ENCODE results near the gene KIF18B. TPM values are rescaled to one million over a fixed set of nuclear protein-coding genes. Genes with fewer than 3 reads are reported as not detected.

KIF18B gene
- total and polyA plus RNA-seq, 5 donors from 2014 or later, result 0.19 to 0.60 (median 0.37) TPM; not detected in 1

- H3K4me3 Mint-ChIP-seq, result no peak overlapping the region
- peaks cover 81% of the 10 kb centered on the region for H3K36me3 ChIP-seq (ENCODE audit: control insufficient read depth, insufficient read depth, low read length)
- no peak for ATAC-seq (ENCODE audit: low read depth in 2 of 2)
- H3K27ac Mint-ChIP-seq, result no peak overlapping the region
- H3K27ac ChIP-seq (ENCODE audit: insufficient read depth, low read length, poor library complexity, severe bottlenecking), result no peak overlapping the region
- H3K9me3 Mint-ChIP-seq, result no peaks in the 10 kb centered on the region
- H3K4me3 ChIP-seq (ENCODE audit: low read depth, low read length), result no peak overlapping the region
- peaks cover 0 to 5% (median 1%) of the 10 kb centered on the region in 4 donors for H3K4me1 Mint-ChIP-seq
- H3K27me3 ChIP-seq (ENCODE audit: control insufficient read depth, insufficient read depth, low read length), result no peaks in the 10 kb centered on the region
- peaks cover 52% of the 10 kb centered on the region for H3K36me3 Mint-ChIP-seq
- peak in 2 of 3 donors; percentile 26 to 40 for DNase-seq
- H3K9me3 ChIP-seq (ENCODE audit: control insufficient read depth in 2 of 2, low read length in 2 of 2), result no peaks in the 10 kb centered on the region
- no peaks in the 10 kb centered on the region for H3K4me1 ChIP-seq (ENCODE audit: control insufficient read depth, insufficient read depth, low read length, poor library complexity, severe bottlenecking)
- no peaks in the 10 kb centered on the region for H3K27me3 Mint-ChIP-seq
Measured at GRCh38 chr17:44878627-44879221, 68.8 kb downstream of the KIF18B start.

- H3K9me3 Mint-ChIP-seq, result no peaks in the 10 kb centered on the region
- peaks cover 40% of the 10 kb centered on the region for H3K36me3 Mint-ChIP-seq
Measured at GRCh38 chr17:44877121-44877520, 70.5 kb downstream of the KIF18B start.

GRCh38 chr17:44875761-44876160, 71.8 kb downstream of the KIF18B start:
- H3K4me1 Mint-ChIP-seq, result peaks cover 0 to 5% (median 1%) of the 10 kb centered on the region in 4 donors
- no peak for ATAC-seq (ENCODE audit: low read depth in 2 of 2)

More at GRCh38 chr17:44877121-44877520, 70.5 kb downstream of the KIF18B start:
- no peaks in the 10 kb centered on the region for H3K27me3 Mint-ChIP-seq
- H3K27ac Mint-ChIP-seq, result no peak overlapping the region
- Histone ChIP-seq H3K27me3 (ENCODE audit: control insufficient read depth, insufficient read depth, low read length) (no peaks in the 10 kb centered on the region), H3K36me3 (ENCODE audit: control insufficient read depth, insufficient read depth, low read length) (peaks cover 81% of the 10 kb centered on the region), H3K4me3 (ENCODE audit: low read depth, low read length) (no peak overlapping the region), H3K4me1 (ENCODE audit: control insufficient read depth, insufficient read depth, low read length, poor library complexity, severe bottlenecking) (no peaks in the 10 kb centered on the region), H3K27ac (ENCODE audit: insufficient read depth, low read length, poor library complexity, severe bottlenecking) (no peak overlapping the region), H3K9me3 (ENCODE audit: control insufficient read depth in 2 of 2, low read length in 2 of 2) (no peaks in the 10 kb centered on the region)
- H3K4me1 Mint-ChIP-seq, result peaks cover 0 to 5% (median 1%) of the 10 kb centered on the region in 4 donors
- DNase-seq (no peak), ATAC-seq (ENCODE audit: low read depth in 2 of 2) (no peak)
- no peak overlapping the region for H3K4me3 Mint-ChIP-seq

More at GRCh38 chr17:44875761-44876160, 71.8 kb downstream of the KIF18B start:
- Histone ChIP-seq H3K4me1 (ENCODE audit: control insufficient read depth, insufficient read depth, low read length, poor library complexity, severe bottlenecking) (no peaks in the 10 kb centered on the region), H3K27me3 (ENCODE audit: control insufficient read depth, insufficient read depth, low read length) (no peaks in the 10 kb centered on the region), H3K36me3 (ENCODE audit: control insufficient read depth, insufficient read depth, low read length) (peaks cover 77% of the 10 kb centered on the region), H3K27ac (ENCODE audit: insufficient read depth, low read length, poor library complexity, severe bottlenecking) (no peak overlapping the region), H3K4me3 (ENCODE audit: low read depth, low read length) (no peak overlapping the region), H3K9me3 (ENCODE audit: control insufficient read depth in 2 of 2, low read length in 2 of 2) (no peaks in the 10 kb centered on the region)
- DNase-seq, result no peak
- peaks cover 44% of the 10 kb centered on the region for H3K36me3 Mint-ChIP-seq
- H3K27ac Mint-ChIP-seq, result no peak overlapping the region
- no peaks in the 10 kb centered on the region for H3K27me3 Mint-ChIP-seq
- no peak overlapping the region for H3K4me3 Mint-ChIP-seq
- H3K9me3 Mint-ChIP-seq, result no peaks in the 10 kb centered on the region

Other genes starting within 250 kb of the KIF18B start
- gene DBF4B, start 239.1 kb downstream of the KIF18B start, total RNA-seq, result 5.0 TPM
- gene DBF4B, start 239.1 kb downstream of the KIF18B start, polyA plus RNA-seq, result 1 to 10 TPM in 2 of 4 donors, under 1 TPM in 2; 0.25 to 2.2 (median 0.85) TPM
- gene ADAM11, start 188.8 kb downstream of the KIF18B start, total RNA-seq, result 0.35 TPM
- gene ADAM11, start 188.8 kb downstream of the KIF18B start, polyA plus RNA-seq, result under 1 TPM in 2 of 4 donors, not detected in 2; 0.15 to 0.24 TPM
- gene GJC1, start 117.5 kb downstream of the KIF18B start, total RNA-seq, result not detected
- gene GJC1, start 117.5 kb downstream of the KIF18B start, polyA plus RNA-seq, result not detected
- not detected for gene HIGD1B, start 99.9 kb downstream of the KIF18B start, total RNA-seq
- not detected for gene HIGD1B, start 99.9 kb downstream of the KIF18B start, polyA plus RNA-seq
- 111 TPM for gene EFTUD2, start 48.3 kb downstream of the KIF18B start, total RNA-seq
- gene EFTUD2, start 48.3 kb downstream of the KIF18B start, polyA plus RNA-seq, result 10 to 100 TPM; 58.8 to 86.7 (median 73.5) TPM
- gene GFAP, start 32.3 kb downstream of the KIF18B start, total RNA-seq, result not detected
- gene GFAP, start 32.3 kb downstream of the KIF18B start, polyA plus RNA-seq, result not detected
- gene C1QL1, start 20.5 kb upstream of the KIF18B start, total RNA-seq, result not detected
- gene C1QL1, start 20.5 kb upstream of the KIF18B start, polyA plus RNA-seq, result not detected
- gene DCAKD, start 103.9 kb upstream of the KIF18B start, total RNA-seq, result 20.7 TPM
- gene DCAKD, start 103.9 kb upstream of the KIF18B start, polyA plus RNA-seq, result 10 to 100 TPM in 3 of 4 donors, 1 to 10 TPM in 1; 10.0 to 15.2 (median 13.5) TPM
- 87.2 TPM for gene NMT1, start 113.5 kb upstream of the KIF18B start, total RNA-seq
- gene NMT1, start 113.5 kb upstream of the KIF18B start, polyA plus RNA-seq, result 10 to 100 TPM; 34.6 to 72.0 (median 53.8) TPM
- 5.5 TPM for gene PLCD3, start 184.7 kb upstream of the KIF18B start, total RNA-seq
- gene PLCD3, start 184.7 kb upstream of the KIF18B start, polyA plus RNA-seq, result 1 to 10 TPM in 1 of 4 donors, under 1 TPM in 3; 0.15 to 1.5 (median 0.42) TPM
- gene ACBD4, start 187.9 kb upstream of the KIF18B start, total RNA-seq, result 23.6 TPM
- gene ACBD4, start 187.9 kb upstream of the KIF18B start, polyA plus RNA-seq, result 10 to 100 TPM; 13.8 to 17.9 (median 15.0) TPM
- gene HEXIM1, start 200.7 kb upstream of the KIF18B start, total RNA-seq, result 88.0 TPM
- gene HEXIM1, start 200.7 kb upstream of the KIF18B start, polyA plus RNA-seq, result 1 to 10 TPM; 5.9 to 8.0 (median 6.1) TPM
- gene HEXIM2, start 214.1 kb upstream of the KIF18B start, total RNA-seq, result 3.6 TPM
- 1 to 10 TPM; 1.9 to 4.1 (median 2.4) TPM for gene HEXIM2, start 214.1 kb upstream of the KIF18B start, polyA plus RNA-seq